Measurements from ENCODE around the gene EFCAB12.
A peak's percentile ranks its signal among the peaks of the same experiment; 100 is the strongest.
"Not testable (repeated sequence)": the region's sequence is repeated elsewhere in the genome, so short reads cannot be mapped to it uniquely, and the experiment has no call there.

EFCAB12 gene

GRCh38 chr3:129418041-129418973, 10.1 kb downstream of the EFCAB12 start:
- no peak for DNase-seq

- DNase-seq, result peak; percentile 2
These were observed 11.1 kb downstream of the EFCAB12 start for GRCh38 chr3:129417326-129417725.

GRCh38 chr3:129416415-129416814, 12.0 kb downstream of the EFCAB12 start:
- no peak for DNase-seq

- DNase-seq, result no peak
These were observed 12.6 kb downstream of the EFCAB12 start for GRCh38 chr3:129415830-129416229.

- no peak for DNase-seq
These were observed 13.1 kb downstream of the EFCAB12 start for GRCh38 chr3:129415378-129415777.

GRCh38 chr3:129413687-129414506, 14.5 kb downstream of the EFCAB12 start:
- no peak for DNase-seq

GRCh38 chr3:129413238-129413637, 15.2 kb downstream of the EFCAB12 start:
- not testable (repeated sequence) for DNase-seq

GRCh38 chr3:129412542-129413198, 15.8 kb downstream of the EFCAB12 start:
- DNase-seq, result no peak

- no peak for DNase-seq
These were observed 17.5 kb downstream of the EFCAB12 start for GRCh38 chr3:129410971-129411370.

- no peak for DNase-seq
These were observed 18.9 kb downstream of the EFCAB12 start for GRCh38 chr3:129409541-129409940.

- no peak for DNase-seq
These were observed 23.8 kb downstream of the EFCAB12 start for GRCh38 chr3:129404610-129405009.

- DNase-seq, result no peak
These were observed 24.3 kb downstream of the EFCAB12 start for GRCh38 chr3:129404130-129404529.

- no peak for DNase-seq
These were observed 25.0 kb downstream of the EFCAB12 start for GRCh38 chr3:129403450-129403849.

GRCh38 chr3:129402616-129403015, 25.8 kb downstream of the EFCAB12 start:
- DNase-seq, result no peak

GRCh38 chr3:129402210-129402609, 26.2 kb downstream of the EFCAB12 start:
- no peak for DNase-seq

- no peak for DNase-seq
These were observed 28.5 kb downstream of the EFCAB12 start for GRCh38 chr3:129399895-129400357.

- DNase-seq, result peak; percentile 96
These were observed 29.1 kb downstream of the EFCAB12 start for GRCh38 chr3:129399145-129399894.

- DNase-seq, result peak; percentile 47
These were observed 29.7 kb downstream of the EFCAB12 start for GRCh38 chr3:129398803-129399144.

GRCh38 chr3:129393760-129394564, 34.5 kb downstream of the EFCAB12 start:
- not testable (repeated sequence) for DNase-seq

- no peak for DNase-seq
These were observed 35.2 kb downstream of the EFCAB12 start for GRCh38 chr3:129393271-129393670.

- DNase-seq, result not testable (repeated sequence)
These were observed 36.1 kb downstream of the EFCAB12 start for GRCh38 chr3:129392106-129392887.

All from DMS53 (cell line).